Endothelial cell of umbilical vein (primary cell): Measurements from ENCODE around the gene RASAL1. TPM values are rescaled to one million over a fixed set of nuclear protein-coding genes. Genes with fewer than 3 reads are reported as not detected.

ENCODE experiments used
- BruUV-seq: library from RNA; stranded (reverse); fragments of 400-500 nt; replicated peaks from 2 replicates; lab custom pipeline; 2021; lab: Mats Ljungman, UMichigan
- CTCF ChIA-PET: fragments of 300-600, 350-600 bp; sonication (Branson Sonifier 250); formaldehyde crosslinking; loops from one replicate; lab custom pipeline; 2021; ENCODE audit warnings: antibody characterized with exemption, inconsistent platforms; lab: Charles Lee
- POLR2A ChIA-PET: fragments of 300-600, 350-600 bp; sonication (Branson Sonifier 250); formaldehyde crosslinking; loops from one replicate; lab custom pipeline; 2021; ENCODE audit warnings: antibody characterized with exemption, inconsistent platforms; lab: Charles Lee
- DNase-seq: peaks from one replicate; pipeline ENCODE4 v3.0.0-alpha.2; 2011; ENCODE audit warnings: low read depth, low spot score
- FAIRE-seq: peaks from 2 replicates; lab custom pipeline; 2011; peaks lifted over from hg19 to GRCh38; lab: Jason Lieb, UNC
- H2AFZ ChIP-seq: 2 replicates; pipeline ENCODE4 v1.6.0; 2012; ENCODE audit warnings: low read depth, low read length, control low read depth, inconsistent platforms
- H3K27ac ChIP-seq: 2 replicates; pipeline ENCODE4 v1.5.1; 2011; ENCODE audit warnings: low read depth, mild to moderate bottlenecking, control low read depth, low read length, moderate library complexity; ENCODE audit not compliant: insufficient read depth
- H3K27me3 ChIP-seq, 2 experiments: 2 replicates each; pipeline versions ENCODE4 v1.6.0 to v1.6.1; 2011; ENCODE audit warnings: low read length in 2 of 2, mixed read lengths in 1 of 2; ENCODE audit not compliant: control insufficient read depth in 2 of 2, insufficient read depth in 2 of 2
- H3K36me3 ChIP-seq, 2 experiments: 2 replicates in 1 of 2; 3 replicates in 1 of 2; pipeline ENCODE4 v1.5.1; 2011; ENCODE audit warnings: low read length in 2 of 2, mild to moderate bottlenecking in 1 of 2, moderate library complexity in 1 of 2; ENCODE audit not compliant: control insufficient read depth in 2 of 2, insufficient read depth in 2 of 2; ENCODE audit errors: extremely low read depth in 1 of 2
- H3K4me1 ChIP-seq: 3 replicates; pipeline ENCODE4 v1.5.1; 2011; ENCODE audit warnings: mild to moderate bottlenecking, low read length; ENCODE audit not compliant: control insufficient read depth, insufficient read depth; ENCODE audit errors: extremely low read depth
- H3K4me2 ChIP-seq: 2 replicates; pipeline ENCODE4 v1.6.1; 2011; ENCODE audit warnings: low read length, control low read depth, mixed read lengths; ENCODE audit not compliant: insufficient read depth
- H3K4me3 ChIP-seq, 3 experiments: fragments of 200-600 bp in 1 of 3; sonication (generic), shearing (Covaris generic) in 1 of 3; replicated peaks in 1 of 3; 2 replicates each; pipeline ENCODE4 v1.5.1; 2011 to 2016; ENCODE audit warnings: control low read depth in 3 of 3, low read length in 3 of 3, mild to moderate bottlenecking in 2 of 3, inconsistent platforms in 1 of 3, low read depth in 1 of 3, moderate library complexity in 1 of 3; ENCODE audit not compliant: insufficient read depth in 1 of 3
- H3K79me2 ChIP-seq: 2 replicates; pipeline ENCODE4 v1.6.0; 2012; ENCODE audit warnings: low read length, inconsistent platforms; ENCODE audit not compliant: control insufficient read depth, insufficient read depth
- H3K9ac ChIP-seq: replicated peaks from 2 replicates; pipeline ENCODE3; 2011; ENCODE audit warnings: low read length, control low read depth; ENCODE audit not compliant: insufficient read depth; ENCODE audit errors: extremely low read depth
- H3K9me1 ChIP-seq: replicated peaks from 3 replicates; pipeline ENCODE4 v1.6.0; 2011; ENCODE audit warnings: mild to moderate bottlenecking, low read length; ENCODE audit not compliant: control insufficient read depth, insufficient read depth; ENCODE audit errors: extremely low read depth
- H3K9me3 ChIP-seq: replicated peaks from 2 replicates; pipeline ENCODE4 v1.5.1; 2012; ENCODE audit warnings: low read length, inconsistent platforms; ENCODE audit not compliant: control insufficient read depth, insufficient read depth
- H4K20me1 ChIP-seq: replicated peaks from 2 replicates; pipeline ENCODE3; 2011; ENCODE audit warnings: mild to moderate bottlenecking, low read length; ENCODE audit not compliant: control insufficient read depth, insufficient read depth; ENCODE audit errors: extremely low read depth
- CTCF ChIP-seq, 2 donors: IDR thresholded peaks; 1 replicate in 1 of 2; 2 replicates in 1 of 2; pipeline ENCODE4 v1.5.1; 2011; ENCODE audit warnings: low read length in 2 of 2, mild to moderate bottlenecking in 2 of 2, moderate library complexity in 2 of 2, control low read depth in 1 of 2, inconsistent platforms in 1 of 2, low read depth in 1 of 2; ENCODE audit not compliant: insufficient read depth in 1 of 2; ENCODE audit errors: extremely low read depth in 1 of 2
- EZH2 ChIP-seq: IDR thresholded peaks from 2 replicates; pipeline ENCODE4 v1.6.1; 2012; ENCODE audit warnings: borderline replicate concordance, low read depth, mild to moderate bottlenecking, moderate library complexity, low read length, inconsistent platforms; ENCODE audit not compliant: severe bottlenecking
- FOS ChIP-seq: IDR thresholded peaks from 2 replicates; pipeline ENCODE4 v1.6.1; 2011; ENCODE audit warnings: mild to moderate bottlenecking, low read length, moderate library complexity, borderline replicate concordance; ENCODE audit not compliant: insufficient read depth
- GATA2 ChIP-seq: IDR thresholded peaks from 2 replicates; pipeline ENCODE4 v1.7.0; 2011; ENCODE audit warnings: low read depth, mild to moderate bottlenecking, moderate library complexity, mixed read lengths, low read length; ENCODE audit not compliant: insufficient read length, insufficient read depth
- JUN ChIP-seq: IDR thresholded peaks from 2 replicates; pipeline ENCODE4 v1.6.1; 2011; ENCODE audit warnings: borderline replicate concordance, low read depth; ENCODE audit not compliant: insufficient read length, insufficient read depth
- MAX ChIP-seq: IDR thresholded peaks from 2 replicates; pipeline ENCODE4 v1.6.1; 2011; ENCODE audit not compliant: insufficient read depth, insufficient read length
- MYC ChIP-seq: IDR thresholded peaks from one replicate; pipeline ENCODE4 v1.6.1; 2011; ENCODE audit warnings: mild to moderate bottlenecking, low read depth, low read length
- POLR2A ChIP-seq: IDR thresholded peaks from 2 replicates; pipeline ENCODE4 v1.6.1; 2012; ENCODE audit warnings: low read depth, mild to moderate bottlenecking, control low read depth, low read length
- POLR2AphosphoS5 ChIP-seq: IDR thresholded peaks from 2 replicates; pipeline ENCODE4 v1.6.1; 2012; ENCODE audit warnings: low read depth, mild to moderate bottlenecking, control low read depth, low read length, moderate library complexity; ENCODE audit not compliant: insufficient read depth
- dilution Hi-C: fragments of 300-500 bp; cut with MboI; formaldehyde crosslinking; loops from one replicate; pipeline ENCODE4 v1.15.0; 2019; ENCODE audit warnings: low sequenced_read_pairs; ENCODE audit not compliant: extremely low pct_ligation_motif_present
- intact Hi-C: fragments of 100-400 bp; cut with micrococcal nuclease; formaldehyde crosslinking; loops from one replicate; pipeline ENCODE4 v1.10.0; 2022
- polyA plus RNA-seq, 4 experiments: library from polyadenylated mRNA; depleted of rRNA in 3 of 4; stranded (reverse) in 3 of 4; unstranded in 1 of 4; fragments of >200 nt; gene quantifications; 2 replicates each; pipeline versions ENCODE4 v1.2.1 to v1.2.3, GENCODE V29; 2011 to 2012; ENCODE audit warnings: missing spikeins in 1 of 4
- total RNA-seq: library from RNA; stranded (reverse); gene quantifications from 2 replicates; pipeline ENCODE4 v1.2.3, GENCODE V29; 2021

The RASAL1 gene
- total and polyA plus RNA-seq, 2 donors (not counting 3 experiments of a cell fraction or from before 2014, with no cell fraction given): not detected

GRCh38 chr12:113131556-113131955, 4.0 kb downstream of the RASAL1 start:
- Histone ChIP-seq H3K9me3 (no peaks in the 10 kb centered on the region), H3K4me2 (no peak overlapping the region), H3K79me2 (no peaks in the 10 kb centered on the region), H3K4me3 (no peak overlapping the region), H4K20me1 (no peaks in the 10 kb centered on the region), H3K9me1 (no peaks in the 10 kb centered on the region), H2AFZ (no peak overlapping the region), H3K27me3 (no peaks in the 10 kb centered on the region), H3K9ac (no peak overlapping the region), H3K4me1 (no peaks in the 10 kb centered on the region), H3K27ac (no peak overlapping the region), H3K36me3 (no peaks in the 10 kb centered on the region)
- TF ChIP-seq EZH2: no peak
- no peak for TF ChIP-seq JUN
- no peak for TF ChIP-seq CTCF (IDR thresholded peaks at IDR 0.05; ENCODE audit: extremely low read depth in 1 of 2, insufficient read depth in 1 of 2, low read depth in 1 of 2, low read length in 2 of 2)
- no peak for TF ChIP-seq MAX
- TF ChIP-seq FOS: no peak
- TF ChIP-seq POLR2A: no peak
- no peak for TF ChIP-seq MYC
- TF ChIP-seq POLR2AphosphoS5: no peak
- no peak for TF ChIP-seq GATA2
- DNase-seq (no peak), FAIRE-seq (no peak)
- intact Hi-C loops: no loop called here
- no TSS peak for BruUV-seq
- ChIA-PET CTCF (interaction anchor here (1.3 kb wide), 1 partner anchor 43 kb away, joined by 4 read pairs; no protein-coding TSS in a partner anchor), POLR2A (no interaction called here)
- dilution Hi-C loops: no loop called here
